CD4-positive, alpha-beta T cell treated with Interferon alpha-2 for 1 hour (primary cell): ENCODE measurements around the gene BOK.
"Not testable (repeated sequence)": the region's sequence is repeated elsewhere in the genome, so short reads cannot be mapped to it uniquely, and the experiment has no call there.

Source experiments
- DNase-seq, 2 donors: peaks; one replicate each; pipeline ENCODE4 v3.0.0-alpha.2; 2020 to 2022

BOK gene

GRCh38 chr2:241559323-241560161 is 997 bp downstream of the BOK start:
- DNase-seq, result no peak

GRCh38 chr2:241560162-241560882 is 1.8 kb downstream of the BOK start:
- DNase-seq, result no peak

GRCh38 chr2:241560883-241561474 is 2.4 kb downstream of the BOK start:
- DNase-seq, result no peak

GRCh38 chr2:241561832-241562231 is 3.3 kb downstream of the BOK start:
- no peak for DNase-seq

GRCh38 chr2:241562269-241562891 is 3.8 kb downstream of the BOK start:
- no peak for DNase-seq

GRCh38 chr2:241563031-241563507 is 4.5 kb downstream of the BOK start:
- no peak for DNase-seq

- no peak for DNase-seq
These were observed 5.0 kb downstream of the BOK start for GRCh38 chr2:241563571-241563980.

- DNase-seq, result no peak
These were observed 5.5 kb downstream of the BOK start for GRCh38 chr2:241563981-241564595.

- DNase-seq, result no peak
These were observed 6.3 kb downstream of the BOK start for GRCh38 chr2:241564596-241565410.

- no peak for DNase-seq
These were observed 6.9 kb downstream of the BOK start for GRCh38 chr2:241565411-241565810.

GRCh38 chr2:241566021-241566420 is 7.5 kb downstream of the BOK start:
- DNase-seq, result not testable (repeated sequence)

- DNase-seq, result no peak
These were observed 7.9 kb downstream of the BOK start for GRCh38 chr2:241566468-241566867.

- DNase-seq, result not testable (repeated sequence)
These were observed 8.7 kb downstream of the BOK start for GRCh38 chr2:241567266-241567665.

GRCh38 chr2:241567776-241568175 is 9.2 kb downstream of the BOK start:
- no peak for DNase-seq

- no peak for DNase-seq
These were observed 10.2 kb downstream of the BOK start for GRCh38 chr2:241568726-241569125.

GRCh38 chr2:241569831-241570281 is 11.3 kb downstream of the BOK start:
- DNase-seq, result no peak

- DNase-seq, result no peak
These were observed 12.5 kb downstream of the BOK start for GRCh38 chr2:241570961-241571581.

GRCh38 chr2:241571821-241572620 is 13.5 kb downstream of the BOK start:
- no peak for DNase-seq

GRCh38 chr2:241572915-241573651 is 14.5 kb downstream of the BOK start:
- not testable (repeated sequence) for DNase-seq

GRCh38 chr2:241573741-241574140 is 15.2 kb downstream of the BOK start:
- DNase-seq, result no peak
